GM23248 (cell line): Measurements from ENCODE around the gene MRPL23.

Experiments
- EZH2 ChIP-seq: fragments of 200-600 bp; sonication (generic); IDR thresholded peaks from 2 replicates; pipeline ENCODE4 v1.6.1; 2018; ENCODE audit warnings: antibody characterized with exemption, mild to moderate bottlenecking; ENCODE audit not compliant: insufficient read depth, poor library complexity, severe bottlenecking
- EZH2phosphoT487 ChIP-seq: fragments of 200-600 bp; sonication (generic); IDR thresholded peaks from 2 replicates; pipeline ENCODE4 v1.6.1; 2018; ENCODE audit warnings: antibody characterized with exemption, moderate library complexity, mild to moderate bottlenecking, low read depth; ENCODE audit not compliant: insufficient read depth

GRCh38 chr11:1927848-1928469, 19.2 kb upstream of the MRPL23 start:
- TF ChIP-seq EZH2 (no peak), EZH2phosphoT487 (no peak)
